Measurements from ENCODE around the gene PCDHGA7. TPM values are rescaled to one million over a fixed set of nuclear protein-coding genes. Genes with fewer than 3 reads are reported as not detected.
A peak's percentile ranks its signal among the peaks of the same experiment; 100 is the strongest.
"Not testable (repeated sequence)": the region's sequence is repeated elsewhere in the genome, so short reads cannot be mapped to it uniquely, and the experiment has no call there.

Gene PCDHGA7
- total RNA-seq, 1 donor from 2014 or later, result 0.31 TPM

DNA sequence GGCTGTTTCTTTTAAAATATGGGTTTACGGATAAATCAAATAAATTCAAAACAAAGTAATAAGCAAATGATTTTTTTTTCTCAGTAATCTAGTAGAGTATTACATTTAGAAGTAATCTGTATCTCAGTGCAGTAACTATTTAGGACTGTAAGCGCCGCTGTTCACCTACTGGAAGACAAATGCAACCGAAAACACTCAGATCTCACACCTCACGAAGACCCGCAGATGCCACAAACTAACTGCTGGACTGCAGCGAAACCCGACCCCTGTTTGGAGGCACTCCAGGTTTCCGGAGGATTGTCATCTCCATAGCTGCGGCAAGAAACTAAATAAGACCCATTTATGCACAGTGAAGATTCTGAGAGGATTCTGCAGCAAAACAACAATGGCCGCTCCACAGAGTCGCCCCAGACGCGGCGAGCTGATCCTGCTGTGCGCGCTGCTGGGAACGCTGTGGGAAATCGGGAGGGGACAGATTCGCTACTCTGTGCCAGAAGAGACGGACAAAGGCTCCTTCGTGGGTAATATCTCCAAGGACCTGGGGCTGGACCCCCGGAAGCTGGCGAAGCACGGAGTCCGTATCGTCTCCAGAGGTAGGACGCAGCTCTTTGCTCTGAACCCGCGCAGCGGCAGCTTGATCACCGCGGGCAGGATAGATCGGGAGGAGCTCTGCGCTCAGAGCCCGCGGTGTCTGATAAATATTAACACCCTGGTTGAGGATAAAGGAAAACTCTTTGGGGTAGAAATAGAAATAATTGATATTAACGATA is 10.1 kb downstream of the PCDHGA7 start, which contains the start of gene PCDHGA8:
Gene PCDHGA8 (plus strand): TSS at position 205 of the 770 bp plus-strand sequence. CDS start 181 bp downstream, at position 386.
- H3K9me3 Mint-ChIP-seq, result peaks cover 14% of the 10 kb centered on the region
- DNase-seq (ENCODE audit: extremely low spot score, unreplicated experiment), result no peak
- no peak within 1 kb of the TSS for H3K27ac Mint-ChIP-seq
- H3K4me1 Mint-ChIP-seq (ENCODE audit: unreplicated experiment), result no peaks in the 10 kb centered on the region
- TF ChIP-seq, protein P1, sequence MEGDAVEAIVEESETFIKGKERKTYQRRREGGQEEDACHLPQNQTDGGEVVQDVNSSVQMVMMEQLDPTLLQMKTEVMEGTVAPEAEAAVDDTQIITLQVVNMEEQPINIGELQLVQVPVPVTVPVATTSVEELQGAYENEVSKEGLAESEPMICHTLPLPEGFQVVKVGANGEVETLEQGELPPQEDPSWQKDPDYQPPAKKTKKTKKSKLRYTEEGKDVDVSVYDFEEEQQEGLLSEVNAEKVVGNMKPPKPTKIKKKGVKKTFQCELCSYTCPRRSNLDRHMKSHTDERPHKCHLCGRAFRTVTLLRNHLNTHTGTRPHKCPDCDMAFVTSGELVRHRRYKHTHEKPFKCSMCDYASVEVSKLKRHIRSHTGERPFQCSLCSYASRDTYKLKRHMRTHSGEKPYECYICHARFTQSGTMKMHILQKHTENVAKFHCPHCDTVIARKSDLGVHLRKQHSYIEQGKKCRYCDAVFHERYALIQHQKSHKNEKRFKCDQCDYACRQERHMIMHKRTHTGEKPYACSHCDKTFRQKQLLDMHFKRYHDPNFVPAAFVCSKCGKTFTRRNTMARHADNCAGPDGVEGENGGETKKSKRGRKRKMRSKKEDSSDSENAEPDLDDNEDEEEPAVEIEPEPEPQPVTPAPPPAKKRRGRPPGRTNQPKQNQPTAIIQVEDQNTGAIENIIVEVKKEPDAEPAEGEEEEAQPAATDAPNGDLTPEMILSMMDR (conservative IDR thresholded peaks at IDR 0.05), result no peak
- H3K36me3 Mint-ChIP-seq, result peaks cover 22% of the 10 kb centered on the region
- no peak within 1 kb of the TSS for H3K4me3 Mint-ChIP-seq
- H3K27me3 Mint-ChIP-seq, result no peaks in the 10 kb centered on the region

DNA sequence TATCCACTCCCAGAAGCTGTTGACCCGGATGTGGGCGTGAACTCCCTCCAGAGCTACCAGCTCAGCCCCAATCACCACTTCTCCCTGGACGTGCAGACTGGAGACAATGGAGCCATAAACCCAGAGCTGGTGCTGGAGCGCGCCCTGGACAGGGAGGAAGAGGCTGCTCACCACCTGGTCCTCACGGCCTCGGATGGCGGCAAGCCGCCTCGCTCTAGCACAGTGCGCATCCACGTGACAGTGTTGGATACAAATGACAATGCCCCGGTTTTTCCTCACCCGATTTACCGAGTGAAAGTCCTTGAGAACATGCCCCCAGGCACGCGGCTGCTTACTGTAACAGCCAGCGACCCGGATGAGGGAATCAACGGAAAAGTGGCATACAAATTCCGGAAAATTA is 10.7 kb downstream of the PCDHGA7 start:
- Mint-ChIP-seq H3K36me3 (peaks cover 22% of the 10 kb centered on the region), H3K27ac (no peak overlapping the region), H3K4me1 (ENCODE audit: unreplicated experiment) (no peaks in the 10 kb centered on the region), H3K27me3 (no peaks in the 10 kb centered on the region), H3K4me3 (no peak overlapping the region), H3K9me3 (peaks cover 14% of the 10 kb centered on the region)
- TF ChIP-seq, protein P1 (conservative IDR thresholded peaks at IDR 0.05), result no peak
- no peak for DNase-seq (ENCODE audit: extremely low spot score, unreplicated experiment)

DNA sequence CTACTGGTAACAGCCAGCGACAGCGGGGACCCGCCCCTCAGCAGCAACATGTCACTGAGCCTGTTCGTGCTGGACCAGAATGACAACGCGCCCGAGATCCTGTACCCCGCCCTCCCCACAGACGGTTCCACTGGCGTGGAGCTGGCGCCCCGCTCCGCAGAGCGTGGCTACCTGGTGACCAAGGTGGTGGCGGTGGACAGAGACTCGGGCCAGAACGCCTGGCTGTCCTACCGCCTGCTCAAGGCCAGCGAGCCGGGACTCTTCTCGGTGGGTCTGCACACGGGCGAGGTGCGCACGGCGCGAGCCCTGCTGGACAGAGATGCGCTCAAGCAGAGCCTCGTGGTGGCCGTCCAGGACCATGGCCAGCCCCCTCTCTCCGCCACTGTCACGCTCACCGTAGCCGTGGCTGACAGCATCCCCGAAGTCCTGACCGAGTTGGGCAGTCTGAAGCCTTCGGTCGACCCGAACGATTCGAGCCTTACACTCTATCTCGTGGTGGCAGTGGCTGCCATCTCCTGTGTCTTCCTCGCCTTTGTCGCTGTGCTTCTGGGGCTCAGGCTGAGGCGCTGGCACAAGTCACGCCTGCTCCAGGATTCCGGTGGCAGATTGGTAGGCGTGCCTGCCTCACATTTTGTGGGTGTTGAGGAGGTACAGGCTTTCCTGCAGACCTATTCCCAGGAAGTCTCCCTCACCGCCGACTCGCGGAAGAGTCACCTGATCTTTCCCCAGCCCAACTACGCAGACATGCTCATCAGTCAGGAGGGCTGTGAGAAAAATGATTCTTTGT is 12.1 kb downstream of the PCDHGA7 start:
- not testable (repeated sequence) for H3K4me1 Mint-ChIP-seq (ENCODE audit: unreplicated experiment); H3K27ac Mint-ChIP-seq; H3K27me3 Mint-ChIP-seq; H3K4me3 Mint-ChIP-seq; DNase-seq (ENCODE audit: extremely low spot score, unreplicated experiment)
- Mint-ChIP-seq H3K36me3 (peaks cover 15% of the 10 kb centered on the region), H3K9me3 (peaks cover 14% of the 10 kb centered on the region)

DNA sequence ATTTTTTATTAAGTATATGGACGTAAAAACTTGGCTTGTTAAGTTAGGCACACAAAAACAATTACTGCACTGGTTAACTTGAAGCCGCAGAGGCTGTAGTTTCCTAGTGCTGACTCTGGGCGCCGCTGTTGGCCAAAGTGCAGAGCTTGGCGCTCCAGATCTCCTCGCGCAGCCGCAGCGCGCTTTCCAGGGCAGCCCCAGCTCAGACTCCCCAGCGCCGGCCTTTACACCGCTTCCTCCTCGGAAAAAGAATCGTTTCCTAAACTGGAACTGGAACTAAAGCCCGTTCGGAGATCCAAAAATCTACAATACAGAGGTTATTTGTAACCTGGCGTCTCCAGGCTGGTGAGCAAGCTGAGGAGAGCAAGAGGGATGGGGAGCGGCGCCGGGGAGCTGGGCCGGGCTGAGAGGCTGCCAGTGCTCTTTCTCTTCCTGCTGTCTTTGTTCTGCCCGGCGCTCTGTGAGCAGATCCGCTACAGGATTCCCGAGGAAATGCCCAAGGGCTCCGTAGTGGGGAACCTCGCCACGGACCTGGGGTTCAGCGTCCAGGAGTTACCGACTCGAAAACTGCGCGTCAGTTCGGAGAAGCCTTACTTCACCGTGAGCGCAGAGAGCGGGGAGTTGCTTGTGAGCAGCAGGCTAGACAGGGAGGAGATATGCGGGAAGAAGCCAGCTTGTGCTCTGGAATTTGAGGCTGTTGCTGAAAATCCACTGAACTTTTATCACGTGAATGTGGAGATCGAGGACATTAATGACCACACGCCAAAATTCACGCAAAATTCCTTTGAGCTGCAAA is 15.4 kb downstream of the PCDHGA7 start, which contains the start of gene PCDHGB5:
Gene PCDHGB5 (plus strand): TSS at position 192 of the 796 bp plus-strand sequence. CDS start 181 bp downstream, at position 373.
- H3K4me3 Mint-ChIP-seq; H3K27ac Mint-ChIP-seq; H3K27me3 Mint-ChIP-seq; H3K4me1 Mint-ChIP-seq (ENCODE audit: unreplicated experiment); DNase-seq (ENCODE audit: extremely low spot score, unreplicated experiment): not testable (repeated sequence)
- peaks cover 13% of the 10 kb centered on the region for H3K9me3 Mint-ChIP-seq
- peaks cover 10% of the 10 kb centered on the region for H3K36me3 Mint-ChIP-seq
- TF ChIP-seq, protein P1 (conservative IDR thresholded peaks at IDR 0.05), result peak; percentile 26

DNA sequence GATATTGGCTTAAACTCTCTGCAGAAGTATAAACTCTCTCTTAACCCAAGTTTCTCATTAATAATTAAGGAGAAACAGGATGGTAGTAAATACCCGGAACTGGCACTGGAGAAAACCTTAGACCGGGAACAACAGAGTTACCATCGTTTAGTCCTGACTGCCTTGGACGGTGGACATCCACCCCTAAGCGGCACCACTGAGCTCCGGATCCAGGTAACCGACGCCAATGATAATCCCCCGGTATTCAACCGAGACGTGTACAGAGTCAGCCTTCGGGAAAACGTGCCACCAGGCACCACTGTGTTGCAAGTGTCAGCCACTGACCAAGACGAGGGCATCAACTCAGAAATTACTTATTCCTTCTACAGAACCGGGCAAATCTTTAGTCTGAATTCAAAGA is 16.1 kb downstream of the PCDHGA7 start:
- H3K27me3 Mint-ChIP-seq, result no peaks in the 10 kb centered on the region
- no peak overlapping the region for H3K27ac Mint-ChIP-seq
- peaks cover 10% of the 10 kb centered on the region for H3K36me3 Mint-ChIP-seq
- no peak for DNase-seq (ENCODE audit: extremely low spot score, unreplicated experiment)
- H3K9me3 Mint-ChIP-seq, result peaks cover 13% of the 10 kb centered on the region
- no peaks in the 10 kb centered on the region for H3K4me1 Mint-ChIP-seq (ENCODE audit: unreplicated experiment)
- TF ChIP-seq, protein P1 (conservative IDR thresholded peaks at IDR 0.05), result no peak
- no peak overlapping the region for H3K4me3 Mint-ChIP-seq

Data from type B pancreatic cell (in vitro differentiated cells).